B cell (primary cell): Measurements from ENCODE around the gene ZBED4.

Source experiments
- CTCF ChIP-seq: fragments of 200-600 bp; IDR thresholded peaks from one replicate; pipeline ENCODE4 v1.8.0; 2022; ENCODE audit warnings: antibody characterized with exemption, mild to moderate bottlenecking
- EZH2 ChIP-seq: IDR thresholded peaks from 2 replicates; pipeline ENCODE4 v1.6.1; 2012; ENCODE audit warnings: borderline replicate concordance, low read depth, mild to moderate bottlenecking, moderate library complexity, low read length; ENCODE audit not compliant: insufficient read depth, poor library complexity, severe bottlenecking

- no peak for TF ChIP-seq CTCF
- TF ChIP-seq EZH2, result no peak
Observed at GRCh38 chr22:49884503-49885260, 31.0 kb downstream of the ZBED4 start.
